Stimulated activated CD8-positive, alpha-beta memory T cell treated with anti-CD3 and anti-CD28 coated beads, Interleukin-12 subunit alpha, Interleukin-12 subunit beta, amount 100 ng/mL, for 24 hours (primary cell): ENCODE results near the gene AP5S1.
"Not testable (repeated sequence)": the region's sequence is repeated elsewhere in the genome, so short reads cannot be mapped to it uniquely, and the experiment has no call there.

Source experiments
- DNase-seq: peaks from one replicate; pipeline ENCODE4 v3.0.0-alpha.2; 2020; ENCODE audit errors: extremely low read depth

Gene AP5S1

DNA sequence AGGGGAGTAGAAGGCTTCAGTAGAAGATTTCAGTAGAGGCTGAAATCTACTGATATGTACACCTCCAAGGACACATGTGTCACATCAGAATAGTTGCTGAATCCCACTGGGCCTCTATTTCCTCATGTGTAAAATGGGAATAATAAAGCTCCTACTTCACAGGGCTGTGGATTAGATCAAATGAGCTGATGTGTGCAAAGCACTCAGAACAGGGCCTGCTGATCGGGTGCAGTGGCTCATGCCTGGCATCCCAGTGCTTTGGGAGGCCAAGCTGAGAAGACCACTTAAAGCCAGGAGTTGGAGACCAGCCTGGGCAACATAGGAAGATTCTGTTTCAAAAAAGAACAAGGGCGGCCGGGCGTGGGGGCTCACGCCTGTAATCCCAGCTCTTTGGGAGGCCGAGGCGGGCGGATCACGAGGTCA is 8.1 kb upstream of the AP5S1 start:
- no peak for DNase-seq

DNA sequence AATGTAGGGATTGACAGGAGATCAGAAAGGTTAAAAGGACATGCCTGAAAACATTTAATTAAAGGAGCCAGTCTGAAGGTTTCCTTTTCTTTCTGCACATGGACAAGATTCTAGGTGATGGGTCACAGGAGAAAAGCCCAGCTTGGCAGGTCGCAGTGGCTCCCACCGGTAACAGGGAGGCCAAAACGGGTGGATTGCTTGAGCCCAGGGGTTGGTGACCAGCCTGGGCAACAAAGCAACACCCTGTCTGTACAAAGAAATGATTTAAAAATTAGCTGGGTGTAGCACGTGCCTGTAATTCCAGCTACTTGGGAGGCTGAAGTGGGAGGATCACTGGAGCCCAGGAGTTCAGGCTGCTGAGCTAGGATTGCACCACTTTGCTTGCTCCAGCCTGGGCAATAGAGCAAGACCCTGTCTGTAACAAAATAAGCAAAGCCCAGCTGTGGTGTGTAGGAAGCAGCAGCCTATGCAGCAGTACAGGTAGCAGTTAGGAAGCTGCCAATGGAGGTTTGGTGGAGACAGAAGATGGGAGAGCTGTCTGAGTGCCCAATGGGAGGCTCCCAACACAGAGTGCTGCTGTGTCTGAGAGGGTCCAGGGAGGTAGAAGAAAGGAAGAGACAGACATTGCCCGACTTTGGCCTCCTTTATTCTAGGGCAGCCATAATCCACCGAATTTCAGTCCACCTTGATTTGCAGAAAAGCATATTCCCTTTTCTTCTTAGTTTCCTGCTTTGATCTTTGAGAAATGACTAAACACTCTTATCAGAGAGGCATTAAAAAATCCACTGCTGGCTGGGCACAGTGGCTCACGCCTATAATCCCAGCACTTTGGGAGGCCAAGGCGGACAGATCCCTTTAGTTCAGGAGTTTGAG is 7.1 kb upstream of the AP5S1 start:
- DNase-seq = no peak

DNA sequence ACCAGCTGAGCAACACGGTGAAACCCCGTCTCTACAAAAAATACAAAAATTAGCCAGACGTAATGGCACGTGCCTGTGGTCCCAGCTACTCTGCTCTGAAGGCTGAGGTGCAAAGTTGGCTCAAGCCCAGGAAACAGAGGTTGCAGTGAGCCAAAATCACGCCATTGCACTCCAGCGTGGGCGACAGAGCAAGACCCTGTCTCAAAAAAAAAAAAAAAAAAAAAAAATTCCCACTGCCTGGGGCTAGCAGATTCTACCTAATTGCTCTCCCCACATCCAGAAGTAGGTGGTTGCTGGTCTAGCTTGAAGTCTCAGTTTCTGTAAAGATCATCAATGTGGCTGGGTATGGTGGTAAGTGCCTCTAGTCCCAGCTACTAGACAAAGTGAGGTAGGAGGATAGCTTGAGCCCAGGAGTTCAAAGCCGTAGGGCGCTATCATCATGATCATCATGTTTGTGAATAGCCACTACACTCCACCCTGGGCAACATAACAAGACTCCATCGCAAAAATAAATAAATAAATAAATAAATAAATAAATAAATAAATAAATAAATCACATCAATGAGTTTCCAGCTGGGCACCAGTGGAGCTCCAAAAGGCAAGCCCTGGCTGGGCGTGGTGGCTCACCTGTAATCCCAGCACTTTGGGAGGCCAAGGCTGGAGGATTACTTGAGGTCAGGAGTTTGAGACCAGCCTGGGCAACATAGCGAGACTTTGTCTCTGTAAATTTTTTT is 6.3 kb upstream of the AP5S1 start:
- no peak for DNase-seq

DNA sequence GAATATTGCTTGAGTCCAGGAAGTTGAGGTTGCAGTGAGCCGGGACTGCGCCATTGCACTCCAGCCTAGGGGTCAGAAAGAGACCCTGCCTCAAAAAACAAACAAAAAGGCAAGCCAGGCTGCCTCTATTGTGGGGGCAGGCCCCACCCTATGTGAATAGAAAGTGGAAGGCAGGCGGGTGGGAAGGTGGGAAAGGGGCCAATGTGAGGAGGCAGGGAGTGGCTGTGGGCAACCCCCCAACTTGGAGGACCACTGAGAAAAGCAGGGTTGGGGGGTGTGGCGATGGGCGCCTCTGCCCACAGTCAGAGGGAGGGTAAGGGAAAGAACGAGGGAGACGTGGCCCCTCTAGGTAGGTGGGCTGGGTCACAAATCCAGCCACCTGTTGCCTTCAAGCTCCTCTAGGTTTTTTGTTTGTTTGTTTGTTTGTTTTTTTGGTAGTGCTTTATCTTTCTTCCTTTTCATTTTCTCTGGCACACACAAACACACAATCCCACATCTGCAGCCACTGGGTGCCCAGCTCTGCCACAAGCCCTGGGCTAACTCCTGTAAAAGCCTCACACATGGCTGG is 5.3 kb upstream of the AP5S1 start:
- DNase-seq = no peak

DNA sequence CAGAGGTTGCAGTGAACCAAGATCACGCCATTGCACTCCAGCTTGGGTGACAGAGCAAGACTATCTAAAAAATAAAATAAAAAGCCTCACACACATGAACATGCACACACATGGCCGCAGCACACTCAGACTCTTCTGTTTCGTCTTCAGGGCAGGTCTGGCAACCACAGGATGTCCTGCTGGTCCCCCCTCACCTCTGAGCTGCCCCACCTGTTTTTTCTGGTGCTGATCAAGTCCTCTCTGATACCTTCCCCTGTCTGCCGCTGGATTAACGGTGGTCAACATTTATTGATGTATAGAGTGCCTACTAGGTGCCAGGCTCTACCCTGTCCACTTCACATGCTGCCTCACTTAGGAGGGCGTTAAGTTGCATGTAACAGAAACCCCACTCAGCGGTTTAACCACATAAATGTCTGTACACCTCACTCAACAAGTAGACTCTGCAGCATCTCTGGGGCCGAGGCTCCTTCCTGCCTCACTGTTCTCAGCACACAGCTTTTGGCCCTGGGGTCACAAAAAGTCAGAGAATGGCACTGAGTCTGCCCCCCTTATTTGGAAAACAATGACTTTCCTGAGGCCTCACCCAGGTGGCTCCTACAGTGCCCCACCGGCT is 4.5 kb upstream of the AP5S1 start:
- no peak for DNase-seq

DNA sequence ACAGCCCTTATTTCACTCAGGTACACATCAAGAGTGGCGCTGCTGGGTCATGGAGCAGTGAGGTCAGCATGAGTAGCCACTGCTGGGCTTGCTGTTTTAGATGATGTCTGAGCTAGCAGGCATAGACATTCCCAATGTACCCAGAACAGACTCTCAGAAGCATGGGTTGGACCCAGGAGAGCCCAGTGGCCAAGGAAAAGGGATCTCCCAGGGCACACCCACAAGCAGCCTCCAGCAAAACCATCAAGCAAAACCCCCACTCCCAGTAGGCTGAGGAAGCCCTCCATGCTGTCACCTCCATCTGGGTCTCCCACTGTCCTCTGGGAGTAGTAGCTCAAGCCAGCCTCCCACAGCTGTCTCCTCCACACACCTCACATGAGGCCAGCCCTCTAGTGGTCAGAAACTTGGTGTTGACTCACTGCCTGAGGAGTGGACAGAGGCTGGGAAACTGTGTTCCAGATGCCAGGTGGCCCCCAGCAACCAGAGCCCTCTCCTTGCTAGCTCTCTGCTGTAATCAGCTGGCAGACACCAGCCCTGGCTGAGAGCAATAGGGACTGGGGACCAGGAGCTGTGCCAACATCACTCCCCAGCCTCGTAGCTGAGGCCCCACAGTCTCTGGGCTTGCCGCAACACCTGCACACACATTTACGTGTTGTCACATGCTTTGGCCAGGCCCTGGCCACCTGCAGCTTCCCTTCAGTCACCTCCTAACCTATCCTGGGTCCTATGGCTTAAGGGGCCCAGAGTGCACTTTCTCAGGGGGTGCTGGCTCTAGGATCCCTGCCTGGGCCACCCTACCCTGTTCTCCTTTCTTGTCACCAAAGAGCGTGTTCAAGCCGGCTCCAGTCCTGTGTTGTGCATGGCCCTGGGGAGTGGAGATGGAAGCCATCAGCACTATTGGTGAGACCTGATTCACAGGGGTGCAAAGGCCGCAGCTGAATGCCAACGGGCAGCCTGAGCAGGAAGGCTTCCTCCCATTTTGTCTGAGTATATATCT is 1.9 kb upstream of the AP5S1 start:
- no peak for DNase-seq

DNA sequence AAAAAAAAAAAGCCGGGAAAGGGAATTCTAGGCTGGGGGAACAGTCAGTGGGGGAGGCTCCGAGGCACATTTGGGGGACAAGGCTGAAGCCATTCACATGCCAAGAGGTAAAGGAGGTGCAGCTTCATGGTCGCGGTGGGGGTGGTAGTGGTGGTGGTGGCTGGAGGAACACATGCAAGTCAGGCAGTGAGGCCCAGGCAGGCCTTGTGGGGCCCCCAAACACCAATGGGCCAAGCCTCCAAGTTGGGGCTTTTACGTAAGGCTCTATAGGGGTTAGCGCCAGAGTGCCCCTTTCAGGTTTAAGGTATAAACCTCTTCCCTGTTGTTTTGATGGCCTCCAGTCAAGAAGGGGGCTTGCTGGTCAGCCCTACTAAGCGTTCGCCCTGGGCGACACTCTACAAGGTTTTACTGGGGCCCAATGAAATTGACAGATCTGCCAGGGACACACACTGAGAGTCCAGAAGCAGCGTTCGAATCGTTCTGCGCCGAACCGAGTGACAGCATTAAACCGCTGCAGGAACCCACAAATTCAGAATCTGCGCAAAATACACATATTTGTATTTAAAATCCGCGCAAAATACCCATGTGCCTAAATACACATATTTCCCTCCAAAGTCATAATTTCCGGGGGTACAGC is 818 bp upstream of the AP5S1 start:
- no peak for DNase-seq

DNA sequence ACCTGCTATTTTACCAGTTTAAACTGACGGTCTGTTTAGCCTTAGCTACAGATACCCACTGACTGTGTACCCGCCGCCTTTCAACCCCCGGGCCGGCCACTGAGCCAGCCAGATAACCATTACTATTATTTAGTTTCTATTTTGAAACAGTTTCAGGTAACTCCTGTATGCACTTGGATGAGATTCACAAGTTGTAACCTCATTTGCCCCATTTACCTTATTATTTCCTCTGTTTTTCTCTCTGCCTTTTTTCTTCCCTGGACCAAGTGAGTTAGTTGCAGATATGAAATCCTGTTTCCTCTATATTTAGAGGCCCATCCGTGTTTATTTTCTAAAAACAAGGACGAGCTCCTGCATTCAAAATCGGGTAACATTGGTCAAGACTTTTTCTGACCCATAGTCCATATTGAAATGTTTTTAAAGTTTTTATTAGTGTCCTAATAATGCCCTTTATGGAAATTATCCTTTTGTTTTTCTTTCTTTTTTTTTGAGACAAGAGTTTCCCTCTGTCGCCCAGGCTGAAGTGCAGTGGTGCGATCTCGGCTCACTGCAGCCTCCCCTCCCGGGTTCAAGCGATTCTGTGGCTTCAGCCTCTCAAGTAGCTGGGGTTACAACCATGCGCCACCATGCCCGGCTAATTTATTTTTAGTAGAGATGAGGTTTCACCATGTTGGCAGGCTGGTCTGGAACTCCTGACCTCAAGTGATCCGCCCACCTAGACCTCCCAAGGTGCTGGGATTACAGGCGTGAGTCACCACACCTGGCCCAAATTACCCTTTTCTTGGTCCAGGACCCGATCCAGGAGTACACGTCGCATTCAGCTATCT is 767 bp downstream of the AP5S1 start:
- DNase-seq = no peak

DNA sequence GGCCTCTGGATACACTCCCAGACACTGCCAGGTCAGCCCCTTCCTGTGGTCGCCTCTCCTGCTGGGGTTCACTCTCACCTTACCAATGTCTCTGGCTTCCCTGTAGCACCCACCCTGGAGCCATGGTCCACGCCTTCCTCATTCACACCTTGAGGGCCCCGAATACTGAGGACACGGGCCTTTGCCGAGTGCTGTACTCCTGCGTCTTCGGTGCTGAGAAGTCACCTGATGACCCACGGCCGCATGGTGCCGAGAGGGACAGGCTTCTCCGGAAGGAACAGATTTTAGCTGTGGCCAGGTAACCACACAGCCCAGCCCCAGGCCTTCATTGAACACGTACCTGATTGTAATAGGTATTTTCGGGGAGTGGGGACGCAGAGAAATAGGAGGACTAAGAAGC is 1.6 kb downstream of the AP5S1 start:
- DNase-seq = no peak

DNA sequence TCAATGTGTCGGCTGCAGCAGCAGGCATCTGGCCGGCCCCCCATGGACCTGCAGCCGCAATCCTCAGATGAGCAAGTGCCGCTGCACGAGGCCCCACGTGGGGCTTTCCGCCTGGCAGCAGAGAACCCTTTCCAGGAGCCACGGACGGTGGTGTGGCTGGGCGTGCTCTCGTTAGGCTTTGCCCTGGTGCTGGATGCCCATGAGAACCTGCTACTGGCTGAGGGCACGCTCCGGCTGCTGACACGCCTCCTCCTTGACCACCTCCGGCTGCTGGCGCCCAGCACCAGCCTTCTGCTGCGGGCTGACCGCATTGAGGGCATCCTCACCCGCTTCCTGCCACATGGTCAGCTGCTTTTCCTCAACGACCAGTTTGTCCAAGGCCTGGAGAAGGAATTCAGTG is 3.5 kb downstream of the AP5S1 start:
- DNase-seq = no peak

DNA sequence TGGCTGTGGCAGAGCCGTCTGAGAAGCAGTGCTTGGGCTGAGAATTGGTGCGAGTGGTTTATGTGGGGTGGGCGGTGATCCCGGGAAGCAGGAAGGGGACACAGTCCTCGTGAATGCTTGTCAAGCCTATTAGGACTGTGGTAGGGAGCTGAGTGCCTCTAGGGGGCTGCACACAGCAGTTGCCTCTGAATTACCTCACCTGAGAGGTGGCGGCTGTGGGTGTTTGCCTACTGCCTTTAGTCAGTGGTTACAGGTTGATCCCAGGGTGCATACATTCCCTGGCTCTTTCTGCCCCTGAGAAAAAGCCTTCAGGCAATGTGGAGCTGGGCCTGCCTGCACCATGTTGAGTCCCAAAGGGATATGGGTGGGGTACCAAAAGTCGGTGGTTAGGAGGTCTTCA is 5.2 kb downstream of the AP5S1 start:
- DNase-seq = no peak

DNA sequence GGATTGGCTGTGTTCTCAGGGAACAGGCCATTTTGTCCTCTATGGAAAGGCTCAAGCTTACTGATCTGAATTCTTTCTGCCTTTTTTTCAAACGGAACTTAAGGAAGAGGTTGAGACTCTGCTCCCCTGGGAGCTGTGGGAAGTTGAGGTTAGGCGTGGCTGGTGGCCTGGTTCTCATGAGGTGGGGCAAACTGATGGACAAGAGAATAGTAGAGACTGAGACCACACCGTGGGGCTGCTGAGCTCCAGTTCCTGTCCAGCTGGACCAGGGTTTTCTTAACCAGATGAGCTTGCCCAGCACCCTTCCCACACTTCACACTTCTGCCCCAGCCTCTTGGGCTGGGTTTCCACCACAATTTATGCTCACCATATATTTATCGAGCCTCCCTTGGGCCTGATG is 6.1 kb downstream of the AP5S1 start:
- DNase-seq = no peak

DNA sequence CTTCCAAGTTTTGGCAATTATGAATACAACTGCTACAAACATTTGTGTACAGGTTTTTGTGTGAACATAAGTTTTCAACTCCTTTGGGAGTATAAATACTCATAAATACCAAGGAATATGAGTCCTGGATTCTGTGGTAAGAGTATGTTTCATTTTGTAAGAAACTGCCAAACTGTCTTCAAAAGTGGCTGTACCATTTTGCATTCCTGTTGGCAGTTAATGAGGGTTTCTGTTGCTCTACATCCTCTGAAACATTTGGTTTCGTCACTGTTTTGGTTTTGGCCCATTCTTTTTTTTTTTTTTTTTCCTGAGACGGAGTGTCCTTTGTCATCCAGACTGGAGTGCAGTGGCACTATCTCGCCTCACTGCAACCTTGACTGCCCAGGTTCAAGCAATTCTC is 8.5 kb downstream of the AP5S1 start:
- DNase-seq = no peak

DNA sequence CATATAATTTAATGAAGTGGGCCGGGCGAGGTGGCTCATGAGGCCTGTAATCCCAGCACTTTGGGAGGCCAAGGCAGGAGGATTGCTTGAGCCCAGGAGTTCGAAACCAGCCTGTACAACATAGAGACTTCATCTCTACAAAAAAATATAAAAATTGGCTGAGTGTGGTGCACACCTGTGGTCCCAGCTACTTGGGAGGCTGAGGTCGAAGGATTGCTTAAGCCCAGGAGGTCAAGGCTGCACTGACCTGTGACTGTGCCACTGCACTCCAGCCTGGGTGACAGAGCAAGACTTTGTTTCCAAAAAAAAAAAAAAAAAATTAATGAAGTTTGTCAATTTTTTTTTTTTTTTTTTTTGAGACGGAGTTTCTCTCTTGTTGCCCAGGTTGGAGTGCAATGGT is 9.5 kb downstream of the AP5S1 start:
- not testable (repeated sequence) for DNase-seq

DNA sequence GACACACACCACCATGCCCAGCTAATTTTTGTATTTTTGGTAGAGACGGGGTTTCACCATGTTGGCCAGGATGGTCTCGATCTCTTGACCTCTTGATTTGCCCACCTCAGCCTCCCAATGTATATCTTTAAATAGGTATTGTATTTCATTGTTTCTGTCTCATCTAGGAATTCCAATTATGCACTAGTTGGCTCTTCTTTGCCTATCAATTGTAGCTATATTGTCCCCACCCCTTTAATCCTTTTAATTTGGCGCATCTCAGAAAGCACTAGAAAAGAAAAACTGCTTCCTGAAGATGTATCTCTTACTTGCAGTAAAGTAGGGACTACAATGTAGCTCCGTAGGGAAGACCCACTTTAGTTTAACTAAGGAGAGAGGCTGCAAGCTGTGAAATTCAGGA is 15.8 kb downstream of the AP5S1 start:
- DNase-seq = no peak

DNA sequence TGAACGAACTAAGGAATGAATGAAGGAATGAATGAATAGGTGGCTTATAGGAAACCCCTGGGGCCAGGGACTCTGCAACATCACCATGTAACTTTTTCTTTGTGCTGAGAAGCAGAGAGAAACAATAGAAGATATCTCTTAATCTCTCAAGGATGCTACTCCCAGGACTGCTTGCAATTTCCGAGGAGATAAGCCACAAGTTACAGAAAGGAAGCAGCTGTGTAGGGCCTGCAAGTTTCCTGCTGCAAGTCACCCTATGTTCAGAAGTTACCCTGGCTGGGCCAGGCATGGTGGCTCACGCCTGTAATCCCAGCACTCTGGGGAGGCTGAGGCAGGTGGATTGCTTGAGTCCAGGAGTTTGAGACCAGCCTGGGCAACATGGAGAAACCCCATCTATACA is 19.0 kb downstream of the AP5S1 start:
- no peak for DNase-seq

DNA sequence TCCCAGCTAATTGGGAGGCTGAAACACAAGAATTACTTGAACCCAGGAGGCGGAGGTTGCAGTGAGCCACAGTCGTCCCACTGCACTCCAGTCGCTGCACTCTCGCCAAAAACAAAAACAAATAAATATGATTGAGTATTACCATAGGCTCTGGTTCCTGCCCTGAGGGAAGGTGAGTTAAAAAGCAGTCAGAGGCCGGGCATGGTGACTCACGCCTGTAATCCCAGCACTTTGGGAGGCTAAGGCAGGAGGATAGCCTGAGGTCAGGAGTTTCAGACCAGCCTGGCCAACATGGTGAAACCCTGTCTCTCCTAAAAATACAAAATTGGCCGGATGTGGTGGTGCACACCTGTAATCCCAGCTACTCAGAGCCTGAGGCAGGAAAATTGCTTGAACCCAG is 19.9 kb downstream of the AP5S1 start:
- not testable (repeated sequence) for DNase-seq

DNA sequence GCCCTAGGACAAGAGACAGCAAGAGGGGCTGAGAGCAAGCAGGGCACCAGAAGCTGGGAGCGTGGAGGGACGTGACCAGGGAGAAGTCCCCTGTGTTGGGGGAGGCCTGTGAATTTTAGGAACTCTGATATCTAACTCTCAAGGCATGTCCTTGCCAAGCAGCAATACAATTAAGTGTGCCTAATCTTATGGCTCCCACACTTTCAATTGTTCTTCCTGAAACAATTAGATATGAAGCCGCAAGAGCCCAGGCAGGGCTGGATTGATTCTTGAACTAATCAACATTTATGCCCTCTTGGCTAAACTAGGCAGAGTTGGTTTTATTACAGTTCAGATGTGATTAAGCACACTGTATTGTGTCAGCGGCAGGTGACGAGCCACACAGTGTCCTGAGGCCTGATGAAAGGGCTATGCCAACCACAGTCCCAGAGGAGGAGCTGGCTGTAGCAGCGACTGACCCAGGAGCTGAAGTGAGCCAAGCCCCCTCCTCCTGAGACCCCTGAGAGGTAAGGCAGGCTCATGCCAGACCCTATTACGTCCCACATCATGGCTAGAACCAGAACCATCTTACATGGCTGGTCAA is 22.1 kb downstream of the AP5S1 start:
- no peak for DNase-seq

DNA sequence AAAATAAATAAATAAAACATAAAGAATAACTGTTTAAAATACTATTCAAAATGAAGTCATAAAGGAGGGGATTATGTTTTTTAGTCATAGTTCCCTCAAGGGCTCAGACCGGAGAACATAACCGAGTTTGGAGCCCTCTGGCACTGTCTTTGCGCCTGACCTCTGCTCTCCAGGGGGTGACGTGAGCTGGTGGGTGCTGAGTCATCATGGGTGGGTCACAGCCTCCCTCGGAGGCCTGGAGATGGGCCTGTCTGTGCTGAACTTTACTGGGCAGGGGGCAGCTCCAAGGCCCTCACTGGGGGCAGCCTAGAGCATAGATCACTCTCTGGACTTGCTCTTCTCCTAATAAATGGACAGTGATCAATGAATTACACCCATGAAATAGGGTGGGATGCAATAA is 23.1 kb downstream of the AP5S1 start:
- no peak for DNase-seq
